PC-9 (cell line): Measurements from ENCODE around the gene MFAP2. TPM values are rescaled to one million over a fixed set of nuclear protein-coding genes. Genes with fewer than 3 reads are reported as not detected.

Experiments used
- BruUV-seq: library from RNA; stranded (reverse); fragments of 400-500 nt; replicated peaks from 2 replicates; lab custom pipeline; 2021; lab: Mats Ljungman, UMichigan
- CTCF ChIA-PET: fragments of 300-600 bp; sonication (Branson Sonifier 250); formaldehyde crosslinking; loops from one replicate; lab custom pipeline; 2022; ENCODE audit warnings: antibody characterized with exemption; lab: Charles Lee
- POLR2A ChIA-PET: fragments of 300-600 bp; sonication (Branson Sonifier 250); formaldehyde crosslinking; loops from one replicate; lab custom pipeline; 2022; ENCODE audit warnings: antibody characterized with exemption; ENCODE audit not compliant: unreplicated experiment; lab: Charles Lee
- DNase-seq, 2 experiments: peaks; one replicate each; pipeline versions ENCODE4 v3.0.0 to v3.0.0-alpha.2; 2015 to 2022; ENCODE audit warnings: mixed read lengths in 1 of 2
- H2AFZ ChIP-seq: fragments of 200-600 bp; sonication (generic); 2 replicates; pipeline ENCODE4 v1.8.1; 2017; ENCODE audit warnings: antibody characterized with exemption
- H3F3A ChIP-seq: fragments of 200-600 bp; sonication (generic); 2 replicates; pipeline ENCODE4 v1.8.1; 2017; ENCODE audit warnings: antibody characterized with exemption, mild to moderate bottlenecking, low read depth; ENCODE audit not compliant: insufficient read depth
- H3K27ac ChIP-seq: fragments of 200-600 bp; sonication (generic); 2 replicates; pipeline ENCODE4 v1.6.1; 2016; ENCODE audit warnings: mixed run types
- H3K27me3 ChIP-seq: fragments of 200-600 bp; sonication (generic); 2 replicates; pipeline ENCODE4 v1.6.1; 2016; ENCODE audit warnings: low read depth, mixed run types; ENCODE audit not compliant: insufficient read depth
- H3K36me3 ChIP-seq: fragments of 200-600 bp; sonication (generic); 2 replicates; pipeline ENCODE4 v1.6.1; 2016; ENCODE audit warnings: low read depth, mixed run types
- H3K4me1 ChIP-seq: fragments of 200-600 bp; sonication (generic); replicated peaks from 2 replicates; pipeline ENCODE4 v1.6.1; 2016; ENCODE audit warnings: mixed run types; ENCODE audit not compliant: insufficient read depth
- H3K4me2 ChIP-seq: fragments of 200-600 bp; sonication (generic); 2 replicates; pipeline ENCODE4 v1.6.1; 2017; ENCODE audit warnings: mixed run types
- H3K4me3 ChIP-seq: fragments of 200-600 bp; sonication (generic); 2 replicates; pipeline ENCODE4 v1.6.1; 2016; ENCODE audit warnings: mixed run types
- H3K79me2 ChIP-seq: fragments of 200-600 bp; sonication (generic); 2 replicates; pipeline ENCODE4 v1.6.1; 2017; ENCODE audit warnings: low read depth, mixed run types
- H3K9me2 ChIP-seq: fragments of 200-600 bp; sonication (generic); 2 replicates; pipeline ENCODE4 v1.8.1; 2017; ENCODE audit warnings: mild to moderate bottlenecking; ENCODE audit not compliant: insufficient read depth
- H3K9me3 ChIP-seq: fragments of 200-600 bp; sonication (generic); 2 replicates; pipeline ENCODE4 v1.8.1; 2016; ENCODE audit warnings: low read depth; ENCODE audit not compliant: insufficient read depth
- H4K20me1 ChIP-seq: fragments of 200-600 bp; sonication (generic); 2 replicates; pipeline ENCODE4 v1.8.1; 2017; ENCODE audit not compliant: insufficient read depth
- EZH2 ChIP-seq: fragments of 200-600 bp; sonication (generic); IDR thresholded peaks from 2 replicates; pipeline ENCODE4 v1.8.0; 2017; ENCODE audit warnings: antibody characterized with exemption, low read depth
- intact Hi-C: fragments of 100-400 bp; cut with micrococcal nuclease; formaldehyde crosslinking; loops from one replicate; pipeline ENCODE4 v1.10.0; 2022; ENCODE audit not compliant: unreplicated experiment
- total RNA-seq: library from RNA; stranded (reverse); gene quantifications from 2 replicates; pipeline ENCODE4 v1.2.3, GENCODE V29; 2021
- TF ChIP-seq, protein P1 (sequence below): fragments of 200-600 bp; sonication (generic); conservative IDR thresholded peaks from 2 replicates; pipeline ENCODE4 v1.6.1; 2017; ENCODE audit warnings: mixed run types, antibody characterized with exemption, mild to moderate bottlenecking, moderate library complexity

MFAP2 gene
- total RNA-seq, 1 experiment from 2014 or later: 6.3 TPM

DNA sequence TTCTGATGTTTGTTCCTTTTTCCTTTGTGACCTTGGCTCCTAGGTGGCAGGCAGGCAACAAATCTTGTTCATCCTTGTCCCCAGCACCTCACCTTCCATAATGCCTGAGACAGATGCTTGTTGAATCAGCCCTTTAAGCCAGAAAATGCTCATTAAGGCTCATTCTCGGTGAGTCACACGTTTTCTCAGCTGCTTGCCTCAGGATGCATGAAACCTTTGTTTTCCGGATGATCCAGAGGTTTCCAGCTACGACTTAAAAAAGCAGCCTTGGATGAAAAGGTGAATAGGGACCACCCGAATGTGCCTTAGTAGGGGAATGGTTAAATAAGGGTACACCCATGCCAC is 35.9 kb upstream of the MFAP2 start:
- TF ChIP-seq, protein P1, sequence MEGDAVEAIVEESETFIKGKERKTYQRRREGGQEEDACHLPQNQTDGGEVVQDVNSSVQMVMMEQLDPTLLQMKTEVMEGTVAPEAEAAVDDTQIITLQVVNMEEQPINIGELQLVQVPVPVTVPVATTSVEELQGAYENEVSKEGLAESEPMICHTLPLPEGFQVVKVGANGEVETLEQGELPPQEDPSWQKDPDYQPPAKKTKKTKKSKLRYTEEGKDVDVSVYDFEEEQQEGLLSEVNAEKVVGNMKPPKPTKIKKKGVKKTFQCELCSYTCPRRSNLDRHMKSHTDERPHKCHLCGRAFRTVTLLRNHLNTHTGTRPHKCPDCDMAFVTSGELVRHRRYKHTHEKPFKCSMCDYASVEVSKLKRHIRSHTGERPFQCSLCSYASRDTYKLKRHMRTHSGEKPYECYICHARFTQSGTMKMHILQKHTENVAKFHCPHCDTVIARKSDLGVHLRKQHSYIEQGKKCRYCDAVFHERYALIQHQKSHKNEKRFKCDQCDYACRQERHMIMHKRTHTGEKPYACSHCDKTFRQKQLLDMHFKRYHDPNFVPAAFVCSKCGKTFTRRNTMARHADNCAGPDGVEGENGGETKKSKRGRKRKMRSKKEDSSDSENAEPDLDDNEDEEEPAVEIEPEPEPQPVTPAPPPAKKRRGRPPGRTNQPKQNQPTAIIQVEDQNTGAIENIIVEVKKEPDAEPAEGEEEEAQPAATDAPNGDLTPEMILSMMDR: no peak
- no peak for TF ChIP-seq EZH2
- Histone ChIP-seq H3K4me3 (no peak overlapping the region), H3K27me3 (no peaks in the 10 kb centered on the region), H3K4me2 (no peak overlapping the region), H3K4me1 (no peaks in the 10 kb centered on the region), H3K79me2 (no peaks in the 10 kb centered on the region), H3K27ac (no peak overlapping the region), H3K9me2 (no peaks in the 10 kb centered on the region), H3F3A (no peaks in the 10 kb centered on the region; the same call in 1 of the 2 replicates), H4K20me1 (no peaks in the 10 kb centered on the region), H2AFZ (no peak overlapping the region), H3K36me3 (no peaks in the 10 kb centered on the region), H3K9me3 (no peaks in the 10 kb centered on the region)
- POLR2A ChIA-PET: interaction anchor here (0.6 kb wide), 1 partner anchor 16 kb away, joined by 8 read pairs; no protein-coding TSS in a partner anchor
- BruUV-seq: no TSS peak
- DNase-seq: no peak
- CTCF ChIA-PET: no interaction called here
- intact Hi-C loops: no loop called here

GRCh38 chr1:17014671-17015567 is 34.5 kb upstream of the MFAP2 start:
- no peaks in the 10 kb centered on the region; the same call in 1 of the 2 replicates for H3F3A ChIP-seq
- no peaks in the 10 kb centered on the region for H4K20me1 ChIP-seq
- H3K9me2 ChIP-seq: no peaks in the 10 kb centered on the region
- no peak for DNase-seq
- no peaks in the 10 kb centered on the region for H3K36me3 ChIP-seq
- TF ChIP-seq, protein P1: no peak
- no peak for TF ChIP-seq EZH2
- H3K4me3 ChIP-seq: no peak overlapping the region
- no peaks in the 10 kb centered on the region; the same call in 1 of the 2 replicates for H3K79me2 ChIP-seq
- no peak overlapping the region for H3K27ac ChIP-seq
- BruUV-seq: no TSS peak
- intact Hi-C loops: no loop called here
- H3K4me2 ChIP-seq: no peak overlapping the region
- H2AFZ ChIP-seq: no peak overlapping the region
- no peaks in the 10 kb centered on the region for H3K4me1 ChIP-seq
- no peaks in the 10 kb centered on the region for H3K27me3 ChIP-seq
- ChIA-PET POLR2A (no interaction called here), CTCF (no interaction called here)
- H3K9me3 ChIP-seq: no peaks in the 10 kb centered on the region

DNA sequence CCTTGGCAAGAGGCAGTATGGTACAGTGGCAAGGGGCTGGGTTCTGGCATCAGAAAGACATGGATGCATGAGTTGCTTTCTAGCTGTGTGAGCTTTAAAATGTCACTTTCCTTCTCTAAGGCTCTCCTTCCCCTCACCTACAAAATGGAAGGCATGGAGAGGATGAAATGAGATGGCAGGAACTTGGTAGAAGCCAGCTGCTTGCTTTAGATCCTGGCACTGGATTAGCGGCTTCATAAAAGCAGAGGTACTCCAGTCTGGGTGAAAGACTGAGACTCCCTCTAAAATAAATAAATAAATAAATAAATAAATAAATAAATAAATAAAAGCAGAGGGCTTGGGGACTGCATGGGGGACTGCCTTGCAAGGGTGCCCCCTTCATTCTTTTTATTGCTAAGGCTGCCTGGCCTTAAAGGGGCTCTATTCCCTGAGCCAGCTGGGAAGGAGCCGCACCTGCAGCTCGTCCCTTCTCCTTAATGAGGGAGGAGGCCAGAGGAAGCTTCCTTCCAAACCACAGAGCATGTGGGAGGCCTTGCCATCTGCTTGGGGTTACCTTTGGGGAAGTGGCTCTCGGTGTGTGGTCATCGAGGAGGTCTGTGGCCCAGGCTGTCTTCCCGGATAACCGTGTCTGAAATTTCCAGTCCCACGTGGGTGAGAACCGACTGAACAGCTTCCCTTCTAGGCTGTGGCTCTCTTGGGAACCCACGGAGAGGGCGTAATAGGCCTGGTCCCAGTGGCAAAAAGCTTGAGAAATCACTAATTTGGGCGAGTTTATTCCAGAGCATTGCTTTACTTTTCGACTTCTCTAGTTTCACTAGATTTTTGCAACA is 33.3 kb upstream of the MFAP2 start:
- Histone ChIP-seq H2AFZ (no peak overlapping the region), H3K27ac (no peak overlapping the region), H3K36me3 (no peaks in the 10 kb centered on the region), H3F3A (no peaks in the 10 kb centered on the region; the same call in 1 of the 2 replicates), H4K20me1 (no peaks in the 10 kb centered on the region), H3K9me2 (no peaks in the 10 kb centered on the region), H3K4me2 (no peak overlapping the region), H3K4me1 (no peaks in the 10 kb centered on the region), H3K4me3 (no peak overlapping the region), H3K27me3 (no peaks in the 10 kb centered on the region), H3K9me3 (no peaks in the 10 kb centered on the region), H3K79me2 (no peaks in the 10 kb centered on the region; the same call in 1 of the 2 replicates)
- POLR2A ChIA-PET: no interaction called here
- no peak for DNase-seq
- TF ChIP-seq, protein P1: no peak
- no peak for TF ChIP-seq EZH2
- intact Hi-C loops: no loop called here
- BruUV-seq: no TSS peak
- CTCF ChIA-PET: no interaction called here
